HG03571 (cell line): ENCODE measurements around the gene CCNJL.

Experiments used
- ATAC-seq: cut with Tn5 transposase; IDR thresholded peaks from one replicate; pipeline ENCODE4 v1.9.1; 2021; ENCODE audit not compliant: unreplicated experiment

The CCNJL gene

DNA sequence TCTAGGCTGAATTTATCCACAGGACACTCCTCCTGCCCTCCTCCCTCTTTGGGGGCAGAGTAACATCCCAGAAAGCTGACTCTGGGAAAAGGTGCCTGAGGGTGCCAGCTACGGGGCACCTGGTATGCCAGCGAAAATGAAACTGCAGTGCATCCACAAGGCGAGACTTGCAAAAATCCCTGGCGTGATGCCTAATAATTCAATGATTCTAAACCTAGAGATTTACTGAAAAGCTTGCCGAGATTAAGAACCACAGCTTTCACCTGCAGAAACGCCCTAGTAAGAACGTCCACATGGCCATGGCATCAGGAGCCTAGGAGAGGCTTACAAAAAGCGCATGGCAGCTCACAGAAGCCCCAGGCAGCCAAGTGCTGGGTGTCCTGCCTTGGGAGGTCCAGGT, 20.9 kb downstream of the CCNJL start:
- no peak for ATAC-seq

DNA sequence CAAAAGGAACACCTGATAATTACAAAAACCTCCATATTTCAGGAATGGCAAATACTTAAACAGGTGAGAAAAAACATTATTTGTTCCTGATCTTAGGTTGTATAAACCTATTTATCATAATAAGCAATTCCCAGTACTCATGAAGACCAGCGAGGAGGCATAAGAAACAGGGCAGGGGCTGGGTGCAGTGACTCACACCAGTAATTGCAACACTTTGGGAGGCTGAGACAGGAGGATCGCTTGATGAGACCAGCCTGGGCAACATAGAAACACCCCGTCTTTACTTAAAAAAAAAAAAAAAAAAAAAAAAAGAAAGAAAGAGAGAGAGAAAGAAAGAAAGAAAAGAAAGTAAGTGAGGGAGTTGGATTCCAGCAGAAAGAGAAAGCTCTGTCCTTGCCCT, 21.6 kb downstream of the CCNJL start:
- ATAC-seq = no peak

DNA sequence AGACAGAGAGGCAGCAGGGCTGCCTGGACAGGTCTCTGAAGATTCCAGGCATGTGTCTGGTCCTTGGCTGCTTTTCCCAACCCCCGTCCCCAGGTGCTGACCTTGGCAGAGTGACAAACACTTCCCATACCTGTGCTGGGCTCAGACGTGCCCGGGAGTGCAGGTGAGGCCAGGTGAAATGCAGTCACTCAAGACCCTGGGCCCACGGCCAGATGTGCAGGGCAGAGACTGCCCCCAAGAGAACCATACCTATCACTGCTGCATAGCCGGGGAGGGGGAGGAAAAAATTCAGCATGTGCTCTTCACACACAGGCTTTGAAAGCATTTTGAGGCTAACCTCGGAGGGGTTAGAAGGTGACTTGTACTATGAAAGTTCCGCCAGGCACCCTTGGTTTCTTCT, 22.6 kb downstream of the CCNJL start:
- no peak for ATAC-seq

DNA sequence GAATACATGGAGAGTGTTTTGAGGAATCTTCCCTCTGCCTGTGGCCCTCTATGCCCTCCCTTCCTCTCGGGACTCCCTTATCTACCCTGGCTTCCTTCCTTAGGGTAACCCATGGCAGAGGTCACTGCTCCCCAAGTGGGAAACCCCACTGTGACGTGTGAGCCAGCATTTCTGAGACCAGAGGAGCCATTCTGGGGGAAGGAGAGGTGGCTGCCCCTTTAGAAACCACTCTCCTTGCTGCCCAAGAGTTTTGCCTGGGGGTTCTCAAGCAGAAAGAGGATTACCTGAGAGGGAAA, 23.1 kb downstream of the CCNJL start:
- ATAC-seq = no peak

DNA sequence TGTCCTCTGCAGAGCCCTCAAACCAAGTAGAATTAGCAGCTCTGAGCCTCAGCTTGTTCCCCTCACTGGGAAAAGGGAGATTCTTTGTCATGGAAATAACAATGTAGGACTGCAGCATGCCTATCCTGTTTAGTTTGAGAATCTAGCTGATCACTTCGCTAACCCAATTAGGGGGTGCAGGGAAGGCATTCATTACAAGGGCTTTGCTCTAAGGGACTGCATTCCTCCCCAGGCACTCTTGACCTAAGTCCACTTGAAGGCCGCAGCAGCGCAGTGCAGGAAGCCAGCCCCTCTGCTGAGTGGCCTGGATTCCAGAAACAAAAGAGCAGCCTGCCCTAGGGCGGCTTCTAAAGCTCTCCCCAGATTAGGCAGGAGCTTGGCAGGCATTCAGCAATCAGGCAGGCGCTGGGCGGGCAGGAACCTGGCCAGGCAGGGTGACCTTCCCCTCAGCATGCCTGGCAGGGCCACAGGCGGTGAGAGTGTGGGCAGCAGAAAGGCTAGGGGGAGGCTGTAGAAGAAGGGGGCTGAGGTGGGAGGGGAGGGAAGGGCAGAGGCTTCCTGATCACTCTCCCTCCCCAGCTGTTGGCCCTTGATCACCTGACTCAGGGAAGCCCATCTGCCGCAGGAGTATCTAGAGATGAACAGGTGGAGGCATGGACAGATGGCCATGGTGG, 24.8 kb downstream of the CCNJL start:
- no peak for ATAC-seq

DNA sequence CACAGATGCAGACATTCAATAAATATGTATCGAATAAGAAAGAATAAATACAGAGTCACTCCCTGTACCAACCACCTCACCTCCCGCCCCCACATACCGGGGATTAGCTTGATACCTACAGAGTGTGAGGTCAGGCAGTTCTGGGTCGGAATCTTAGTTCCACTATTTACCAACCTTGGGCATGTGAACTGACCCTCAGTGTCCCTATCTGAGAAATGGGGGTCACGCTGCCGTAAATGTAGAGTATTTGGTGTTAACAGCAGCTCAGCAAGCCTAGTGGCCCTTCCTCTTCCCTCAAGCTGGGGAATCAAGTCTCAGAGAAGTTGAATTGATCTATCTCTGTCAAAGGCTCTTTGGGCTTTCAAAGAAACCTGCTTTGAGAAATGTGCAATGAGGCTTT, 25.4 kb downstream of the CCNJL start:
- no peak for ATAC-seq

DNA sequence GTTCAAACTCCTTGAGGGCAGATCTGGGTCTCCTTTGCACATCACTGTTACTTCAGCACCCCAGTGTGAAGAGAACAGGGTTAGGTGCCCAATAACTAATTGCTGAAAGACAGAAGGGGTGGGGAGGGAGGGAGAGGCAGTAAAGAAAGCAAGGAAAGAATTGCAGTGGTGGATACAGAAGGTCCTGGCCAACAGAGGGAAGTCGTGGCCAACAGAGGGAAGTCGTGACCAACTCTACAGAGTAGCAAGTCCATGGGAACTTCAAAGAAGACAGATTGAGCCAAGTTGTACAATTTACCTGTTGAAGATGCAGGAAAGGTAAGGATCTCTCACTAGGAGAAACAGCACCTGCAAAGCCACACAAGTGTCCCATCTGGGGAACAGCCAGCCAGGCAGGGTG, 27.0 kb downstream of the CCNJL start:
- ATAC-seq = no peak

DNA sequence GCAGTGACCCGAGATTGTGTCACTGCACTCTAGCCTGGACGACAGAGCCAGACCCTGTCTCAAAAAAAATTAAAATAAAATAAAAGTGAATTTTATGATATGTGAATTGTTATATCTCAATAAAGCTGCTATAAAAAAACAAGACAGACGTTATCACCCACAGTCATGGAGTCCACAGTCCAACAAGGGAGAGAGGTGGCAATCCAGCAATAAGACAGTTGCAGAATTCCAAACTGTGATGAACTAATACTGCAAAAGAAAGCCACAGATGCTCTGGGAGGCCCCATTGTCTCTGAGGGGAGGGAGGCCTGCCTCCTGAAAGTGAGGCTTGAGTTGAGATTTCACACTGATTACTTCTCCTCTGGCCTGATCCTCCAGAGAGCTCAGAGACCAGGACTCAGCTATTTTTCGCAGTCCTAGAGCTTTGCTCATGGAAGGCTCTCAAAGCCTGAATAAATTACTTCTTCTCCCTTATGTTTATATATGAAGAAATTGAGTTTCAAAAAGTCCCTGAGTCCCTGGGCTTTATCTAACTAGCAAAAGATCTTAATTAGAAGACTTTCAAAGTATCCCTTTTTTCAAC, 28.0 kb downstream of the CCNJL start:
- ATAC-seq = no peak

DNA sequence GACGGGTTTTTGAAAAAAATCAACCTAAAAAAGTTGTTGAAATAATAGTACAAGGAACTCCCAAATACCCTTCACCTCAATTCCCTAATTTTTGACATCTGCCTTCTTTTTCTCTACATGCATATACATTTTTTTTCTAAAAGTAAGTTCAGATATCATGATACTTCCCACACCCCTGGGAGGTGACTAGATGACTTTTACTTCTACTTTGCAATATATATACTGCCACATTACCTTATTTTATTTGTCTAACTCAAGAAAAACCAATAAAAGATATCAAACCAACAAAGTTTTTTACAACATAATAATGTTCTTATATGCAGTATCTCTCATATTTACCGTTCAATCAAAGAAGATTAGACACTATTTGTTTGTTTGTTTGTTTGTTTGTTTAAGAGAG, 31.1 kb downstream of the CCNJL start:
- no peak for ATAC-seq

DNA sequence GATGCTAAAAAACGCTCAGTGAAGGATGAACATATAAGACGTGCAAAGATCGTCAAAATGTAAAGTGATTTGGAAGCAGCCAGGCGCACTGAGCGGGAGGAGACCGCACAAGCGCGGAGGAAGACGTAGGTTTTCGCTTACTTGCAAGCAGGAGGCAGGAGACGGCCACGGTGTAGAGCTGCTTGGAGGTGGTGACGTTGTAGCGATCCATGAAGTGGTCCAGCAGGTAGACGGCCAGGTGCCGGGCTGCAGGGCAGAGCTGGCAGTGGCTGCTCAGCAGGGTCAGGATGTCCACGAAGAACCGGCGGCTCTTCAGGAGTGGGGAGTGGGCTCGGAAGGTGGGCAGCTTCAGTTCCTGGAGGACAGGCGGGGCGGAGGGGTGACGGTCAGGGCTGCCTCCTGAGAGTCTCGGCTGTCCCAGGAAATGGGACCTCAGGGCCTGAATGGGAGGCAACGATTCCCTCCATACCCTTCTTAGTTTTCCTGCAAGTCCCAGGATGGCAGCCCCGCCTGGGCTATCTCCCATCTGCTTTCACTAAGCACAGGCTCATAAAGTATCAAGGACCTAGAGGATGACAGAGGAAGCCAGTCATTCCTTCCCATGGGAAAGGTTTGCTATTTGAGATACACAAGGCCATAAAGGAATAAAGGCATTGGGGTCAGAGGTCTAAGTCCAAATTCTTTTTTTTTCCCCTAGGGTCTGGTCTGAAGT, 31.8 kb downstream of the CCNJL start:
- no peak for ATAC-seq

DNA sequence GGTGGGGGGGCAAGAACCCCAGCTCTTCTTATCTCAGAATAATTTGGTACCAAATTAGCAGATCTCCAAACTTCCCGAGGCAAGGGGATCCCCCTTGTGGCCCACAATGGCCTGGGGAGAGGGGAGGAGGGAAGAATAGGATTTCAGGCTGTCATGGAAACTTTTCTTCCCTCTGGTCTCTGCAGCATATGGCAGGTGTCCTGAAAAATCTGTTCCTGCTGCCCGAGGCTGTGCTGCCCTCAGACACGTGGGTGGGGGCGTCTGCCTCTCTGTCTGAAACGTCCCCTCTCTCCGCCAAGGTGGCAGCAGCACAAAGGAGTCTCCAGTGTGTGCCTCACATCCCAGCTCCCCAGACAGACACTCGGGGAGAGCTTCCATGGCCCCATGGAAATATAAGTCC, 34.0 kb downstream of the CCNJL start:
- ATAC-seq = no peak

DNA sequence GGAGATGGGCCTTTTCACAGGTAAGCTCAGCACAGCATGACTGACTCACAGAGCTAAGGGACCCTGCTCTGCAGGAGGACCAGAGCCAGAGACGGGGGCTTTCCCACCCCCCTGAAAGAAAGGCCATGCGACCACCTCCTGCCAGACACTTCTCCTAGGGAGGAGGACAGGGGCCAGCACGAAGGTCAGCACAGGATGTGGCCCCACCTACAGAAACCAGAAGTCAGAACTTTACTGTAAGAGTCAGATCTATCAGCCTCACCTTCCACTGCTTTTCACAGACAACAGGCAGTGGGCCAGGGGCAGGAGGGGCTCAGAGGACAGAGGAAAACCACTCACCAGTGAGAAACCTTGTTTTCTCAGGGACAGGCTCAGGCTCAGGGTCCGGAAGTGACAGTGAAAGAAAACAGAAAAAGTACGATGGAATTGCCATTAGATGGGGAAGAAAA, 37.9 kb downstream of the CCNJL start:
- no peak for ATAC-seq

DNA sequence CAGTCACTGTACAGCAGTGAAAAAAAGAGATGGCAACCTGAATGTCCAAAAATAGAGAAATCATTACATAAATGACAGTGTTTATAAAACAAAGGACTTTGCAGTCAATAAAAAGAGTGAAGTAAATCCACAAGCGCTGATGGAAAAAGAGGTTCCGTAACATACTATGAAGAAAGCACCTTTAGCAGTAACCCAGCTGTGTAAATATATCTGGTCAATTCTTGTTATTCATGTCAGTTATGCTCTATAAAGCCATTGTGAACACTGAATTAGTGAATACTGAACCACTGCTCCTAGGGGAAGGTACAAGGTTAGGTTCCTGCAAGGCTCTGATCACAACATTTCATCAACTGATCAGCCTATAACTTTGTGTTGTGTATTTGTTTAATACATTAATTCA, 39.5 kb downstream of the CCNJL start:
- ATAC-seq = no peak

DNA sequence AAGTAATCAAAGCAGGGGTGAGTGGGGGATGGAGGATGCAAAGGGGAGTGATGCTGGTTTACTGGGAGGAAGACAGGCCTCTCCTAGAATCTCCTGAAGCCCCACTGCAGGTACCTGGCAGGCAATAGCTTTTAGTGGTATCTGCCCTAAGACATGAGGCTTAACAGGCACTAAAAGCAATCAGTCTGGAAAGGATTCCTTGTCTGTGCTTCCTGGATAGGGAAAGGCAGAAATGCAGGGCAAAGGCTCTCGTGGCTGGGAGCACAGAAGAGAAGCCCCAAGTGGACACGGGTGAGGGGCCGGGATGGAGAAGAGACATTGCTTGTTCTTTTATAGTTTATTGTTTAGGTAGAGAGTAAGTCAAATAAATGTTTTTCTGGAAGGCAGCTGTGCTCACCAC, 40.1 kb downstream of the CCNJL start:
- no peak for ATAC-seq

DNA sequence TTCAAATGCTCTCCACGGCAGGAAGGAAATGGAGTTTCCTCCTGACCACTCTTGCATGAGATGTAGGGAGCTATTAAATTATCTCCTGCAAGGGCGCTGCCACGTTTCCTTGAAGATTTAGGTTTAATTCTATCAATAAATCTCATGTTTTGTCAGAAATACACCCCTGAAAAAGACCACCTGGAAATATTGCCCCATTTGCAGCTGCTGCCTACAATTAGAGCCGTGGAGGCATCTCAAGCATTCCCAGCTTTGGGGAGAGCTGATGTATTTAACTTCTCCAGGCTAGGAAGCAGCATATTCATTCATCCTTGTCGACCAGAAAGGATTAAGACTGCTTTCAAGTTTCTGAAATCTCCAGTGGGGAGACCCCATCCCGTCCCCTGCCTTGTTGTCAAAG, 40.5 kb downstream of the CCNJL start:
- ATAC-seq = no peak

DNA sequence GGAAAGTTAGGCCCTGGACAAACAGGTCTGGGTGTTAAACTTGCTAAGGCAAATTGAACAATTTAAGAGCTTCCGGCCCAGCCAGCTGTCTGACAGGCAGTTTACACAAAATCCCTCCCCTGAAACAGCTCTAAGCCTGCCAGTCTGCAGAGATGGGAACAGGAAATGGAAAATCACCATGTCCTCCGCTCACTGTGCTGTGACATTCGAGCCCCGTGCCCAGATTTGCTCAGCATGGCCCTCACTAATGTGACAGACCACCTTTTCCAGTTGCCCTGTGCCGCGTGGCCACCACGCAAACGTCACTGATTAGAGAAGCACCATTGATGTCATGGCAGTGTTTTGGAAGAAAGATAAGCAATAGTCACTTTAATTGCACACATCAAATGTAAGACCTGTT, 41.0 kb downstream of the CCNJL start:
- no peak for ATAC-seq

DNA sequence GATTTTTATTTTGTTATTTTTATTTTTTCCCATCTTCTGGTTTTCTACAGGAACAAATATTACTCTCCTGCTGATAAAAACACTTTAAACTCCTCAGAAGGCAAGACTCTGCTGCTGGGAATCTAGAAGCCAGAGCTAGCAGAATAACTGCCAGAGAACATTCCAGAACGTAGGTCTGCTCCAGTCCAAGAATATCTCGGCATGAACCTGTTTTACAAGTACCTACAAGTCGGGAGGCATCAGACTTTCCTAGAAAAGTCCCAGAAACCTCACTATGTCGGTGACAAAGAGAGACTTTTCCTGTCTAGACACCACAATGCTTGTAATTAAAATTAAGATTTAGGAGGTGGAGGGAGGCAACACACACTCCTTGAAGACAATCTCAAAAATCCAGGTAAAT, 41.7 kb downstream of the CCNJL start:
- ATAC-seq = no peak

DNA sequence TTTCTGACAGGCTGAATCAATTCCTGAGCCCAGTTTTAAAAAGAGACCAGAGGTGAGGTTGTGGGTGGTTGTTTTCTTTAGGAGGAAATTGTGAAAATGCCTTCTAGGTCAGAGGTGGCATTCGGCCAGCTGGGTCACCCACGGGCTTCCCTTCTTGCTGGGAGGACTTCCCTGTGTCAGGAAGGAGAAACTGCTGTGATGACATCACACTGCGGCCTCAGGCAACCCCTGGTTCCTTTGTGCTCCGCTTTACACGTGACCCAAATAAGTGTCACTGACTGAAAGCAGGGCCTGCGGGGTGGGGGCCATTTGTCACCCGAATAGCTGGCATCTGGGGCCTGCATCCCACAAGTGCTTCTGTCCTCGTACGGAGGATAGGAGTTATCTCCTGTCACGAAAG, 43.3 kb downstream of the CCNJL start:
- ATAC-seq = no peak

DNA sequence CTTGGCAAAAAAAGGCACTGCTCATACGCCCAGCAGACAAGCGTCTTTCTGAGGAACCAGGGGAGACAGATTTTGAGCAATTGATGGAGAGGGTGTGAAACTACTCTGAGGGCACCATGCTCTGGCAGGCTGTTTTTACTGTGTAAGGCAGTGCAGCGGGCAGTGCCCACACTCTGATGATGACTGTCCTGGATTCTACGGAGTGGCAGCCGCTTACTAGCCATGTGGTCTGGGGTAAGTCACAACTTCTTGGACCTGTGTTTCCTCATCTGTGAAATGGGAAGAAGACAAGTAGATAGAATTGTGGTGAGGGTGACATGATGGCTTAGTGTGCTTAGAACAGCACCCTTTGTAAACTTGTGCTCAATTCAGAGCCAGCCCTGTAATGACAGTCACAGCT, 44.2 kb downstream of the CCNJL start:
- ATAC-seq = no peak

DNA sequence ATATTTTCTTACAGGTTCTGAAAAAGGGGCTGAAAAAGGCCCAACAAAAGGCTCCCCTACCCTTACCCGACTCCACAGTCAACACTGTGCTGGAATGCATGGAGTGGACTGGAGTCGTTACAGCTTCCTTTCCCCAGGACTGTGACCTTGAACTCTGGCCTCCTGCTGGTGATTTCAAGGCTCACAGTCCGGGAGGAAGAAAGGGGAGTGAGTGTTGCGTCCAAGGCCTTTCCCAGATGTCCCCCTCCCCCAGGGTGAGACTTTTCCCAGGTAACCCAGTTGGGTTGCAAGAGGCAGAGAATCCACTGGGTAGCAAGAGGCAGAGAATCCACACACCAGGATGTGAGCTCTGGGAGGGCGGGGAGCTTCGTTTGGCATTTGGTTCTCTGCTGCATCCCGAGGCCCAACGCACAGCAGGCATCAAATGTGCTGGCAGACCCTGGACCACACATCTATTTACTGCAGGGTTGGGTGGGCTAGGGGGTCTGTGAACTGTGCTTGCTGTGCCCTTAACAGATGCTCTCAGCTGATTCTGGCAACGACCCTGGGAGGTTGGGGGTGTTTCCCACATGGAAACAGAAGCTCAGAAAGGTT, 45.5 kb downstream of the CCNJL start:
- no peak for ATAC-seq

DNA sequence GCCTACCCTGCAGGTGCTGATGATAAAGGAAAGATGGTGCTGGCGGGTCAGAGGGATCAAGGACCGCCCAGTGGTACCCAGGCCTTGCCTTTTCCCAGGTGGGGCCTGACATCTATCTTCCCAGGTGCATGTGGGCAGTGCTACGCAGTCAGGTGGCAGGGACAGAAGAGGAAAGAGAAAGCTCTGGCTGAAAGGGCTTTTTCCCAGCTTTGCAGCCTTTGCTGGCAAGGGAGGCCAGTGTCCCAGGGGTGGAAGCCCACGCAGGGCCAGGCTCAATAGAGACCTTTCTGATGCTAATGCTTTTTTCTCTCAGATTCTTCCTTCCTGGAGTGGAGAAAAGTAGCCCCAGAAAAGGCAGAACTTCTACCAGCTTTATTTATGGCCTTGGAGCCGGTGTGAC, 46.3 kb downstream of the CCNJL start:
- ATAC-seq = no peak

DNA sequence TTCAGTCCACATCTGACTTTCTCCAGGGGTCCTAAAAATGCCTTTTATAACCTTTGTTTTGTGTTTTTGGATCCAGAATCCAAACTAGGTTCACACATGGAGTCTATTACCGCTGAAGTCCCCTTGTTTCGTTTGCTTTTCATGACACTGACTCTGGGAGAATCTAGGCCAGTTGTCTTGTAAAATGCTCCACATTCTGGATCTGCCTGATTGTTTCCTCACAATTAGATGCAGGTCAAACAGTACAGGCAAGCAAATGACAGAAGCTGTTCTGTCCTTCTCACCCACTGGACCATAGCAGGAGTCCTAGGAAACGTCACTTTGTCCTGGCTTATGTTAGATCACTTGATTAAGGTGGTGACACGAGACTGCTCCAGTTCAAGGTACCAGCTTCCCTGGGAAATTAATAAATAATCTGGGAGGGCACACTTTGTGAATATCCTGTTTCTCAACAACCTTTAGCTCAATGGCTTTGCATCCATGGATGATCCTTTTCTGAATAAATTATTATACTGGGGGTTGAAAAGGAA, 49.0 kb downstream of the CCNJL start:
- no peak for ATAC-seq
